ENCODE measurements around the gene JCHAIN.

JCHAIN gene

DNA sequence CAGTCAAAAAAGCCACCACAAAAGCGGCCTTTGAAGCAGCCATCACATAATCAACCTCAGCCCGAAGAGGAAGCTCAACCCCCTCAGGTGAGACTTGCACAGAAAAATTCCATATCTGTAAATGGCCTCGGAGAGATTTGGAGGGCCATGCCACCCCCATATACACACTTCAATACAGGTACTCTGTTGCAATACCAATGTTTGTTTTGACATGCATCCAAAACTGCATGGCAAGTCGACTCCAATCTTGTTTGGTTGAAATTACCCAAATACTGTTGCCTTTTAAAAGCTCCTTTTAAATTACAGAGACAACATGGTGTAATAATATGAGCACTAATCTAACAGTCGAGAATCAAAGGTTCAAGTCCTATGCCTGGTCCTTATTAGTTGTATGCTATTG, 31.8 kb downstream of the JCHAIN start:
- DNase-seq: no peak

DNA sequence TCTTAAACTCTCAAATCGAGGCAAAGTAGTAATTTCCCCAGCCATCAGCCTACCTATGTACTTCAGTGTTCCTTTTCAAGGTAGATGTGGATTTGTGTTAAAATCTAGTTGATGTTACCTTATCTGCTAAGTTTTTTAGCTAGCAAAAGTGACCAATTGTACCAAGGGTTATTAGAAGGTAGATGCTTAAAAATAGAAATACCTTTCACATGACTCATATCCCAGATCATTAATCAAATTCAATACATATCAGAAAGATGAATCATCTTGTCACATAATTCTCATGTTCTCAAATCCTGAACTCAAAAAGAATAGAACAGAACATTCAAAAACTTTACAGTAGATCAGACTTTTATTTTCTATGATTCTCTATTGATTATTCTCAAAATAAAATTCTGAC, 34.3 kb downstream of the JCHAIN start:
- no peak for DNase-seq

GRCh38 chr4:70630162-70630561, 36.1 kb downstream of the JCHAIN start:
- DNase-seq: no peak

DNA sequence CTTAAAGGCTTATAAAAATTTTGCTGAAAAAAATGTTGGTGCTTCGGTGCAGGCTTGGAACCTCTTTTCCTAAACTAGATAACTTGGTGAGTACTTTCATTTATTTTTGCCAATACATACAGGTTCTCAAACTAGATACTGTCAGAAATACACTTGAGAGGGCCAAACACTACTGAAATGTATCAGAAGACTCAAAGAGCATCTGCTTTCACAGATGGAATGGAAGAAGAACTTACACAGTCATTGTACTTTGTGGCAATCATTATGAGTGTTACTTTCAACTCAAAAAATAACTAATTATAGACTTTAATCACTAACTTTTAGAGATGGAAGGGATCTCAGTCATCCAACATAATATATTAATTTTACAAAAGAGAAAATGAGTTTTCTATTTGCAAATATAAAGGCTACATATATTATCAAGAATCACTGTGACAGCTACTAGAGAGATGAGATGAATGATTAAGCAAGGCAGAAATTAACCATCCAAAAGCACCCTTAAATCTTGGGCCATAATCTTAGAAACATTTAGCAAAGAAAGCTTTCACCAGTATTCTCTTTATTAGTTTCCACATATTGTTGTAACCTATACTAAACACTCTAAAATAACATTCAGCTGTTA, 36.7 kb downstream of the JCHAIN start:
- DNase-seq: no peak

DNA sequence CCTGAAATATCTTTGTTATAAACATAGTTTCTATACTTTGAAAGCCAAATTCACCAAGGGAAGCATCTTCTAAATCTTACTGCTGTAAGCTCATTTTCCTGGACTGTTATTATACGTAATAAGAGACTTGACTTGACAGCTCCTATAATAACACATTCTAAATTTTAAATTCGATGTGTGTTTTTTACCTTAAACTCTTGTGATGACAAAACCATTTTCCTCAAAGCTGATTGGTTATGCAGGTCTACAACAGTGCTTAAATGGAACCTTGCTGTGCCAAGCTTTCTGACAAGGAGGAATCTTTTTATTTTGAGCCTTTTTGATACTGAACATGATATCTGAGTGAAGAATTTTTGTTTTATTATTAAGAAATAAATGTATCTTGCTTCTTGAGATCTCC, 37.9 kb downstream of the JCHAIN start, which contains the start of gene ENAM:
ENAM (plus strand) TSS at position 301 of the 400 bp plus-strand sequence. CDS start 757 bp downstream, outside the sequence.
- no peak for DNase-seq

- DNase-seq: no peak
These were observed 38.7 kb downstream of the JCHAIN start for GRCh38 chr4:70627620-70628019.

DNA sequence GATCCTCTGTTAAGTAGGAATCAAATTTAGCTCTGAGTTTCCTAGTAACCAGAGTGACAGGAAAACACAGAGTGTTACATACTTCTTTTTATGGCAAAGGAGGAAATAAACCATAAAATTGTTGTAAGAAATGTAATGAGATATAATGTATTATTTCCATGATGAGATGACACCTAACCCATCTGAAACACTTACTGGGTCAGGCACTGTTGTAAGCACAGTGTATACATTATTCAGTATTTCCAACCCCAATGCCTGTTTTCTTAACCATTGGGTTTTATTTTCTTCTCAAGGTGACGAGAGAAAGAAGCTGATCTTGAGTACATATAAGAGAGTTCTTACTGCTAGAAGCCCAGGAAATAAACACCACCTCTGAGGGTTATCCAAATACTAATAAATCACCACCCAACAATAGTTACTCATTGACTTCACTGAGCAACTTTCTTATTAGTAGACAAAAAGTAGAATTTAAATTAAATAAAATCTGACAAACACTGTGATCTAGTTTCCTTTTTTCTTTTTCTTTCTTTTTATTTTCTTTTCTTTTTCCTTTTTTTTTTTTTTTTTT, 42.0 kb downstream of the JCHAIN start:
- DNase-seq: no peak

DNA sequence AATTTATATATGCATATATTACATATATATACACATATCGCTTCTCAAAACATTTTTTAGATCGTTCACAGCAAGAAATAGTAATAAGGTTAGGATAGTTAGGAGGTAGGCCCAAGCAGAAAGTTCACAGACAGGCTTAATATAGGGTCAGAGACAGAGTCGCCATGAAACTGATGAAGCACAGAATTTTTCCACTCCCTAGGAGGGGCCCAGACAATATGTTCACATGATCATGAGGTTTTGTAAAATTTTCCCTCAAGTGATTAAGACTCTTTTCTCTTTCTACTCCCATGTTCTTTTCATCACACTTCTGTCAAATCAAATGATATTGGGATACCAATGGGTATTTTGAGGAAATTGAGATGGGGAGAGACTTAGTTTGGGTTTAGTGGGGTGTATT, 43.0 kb downstream of the JCHAIN start:
- DNase-seq: no peak

DNA sequence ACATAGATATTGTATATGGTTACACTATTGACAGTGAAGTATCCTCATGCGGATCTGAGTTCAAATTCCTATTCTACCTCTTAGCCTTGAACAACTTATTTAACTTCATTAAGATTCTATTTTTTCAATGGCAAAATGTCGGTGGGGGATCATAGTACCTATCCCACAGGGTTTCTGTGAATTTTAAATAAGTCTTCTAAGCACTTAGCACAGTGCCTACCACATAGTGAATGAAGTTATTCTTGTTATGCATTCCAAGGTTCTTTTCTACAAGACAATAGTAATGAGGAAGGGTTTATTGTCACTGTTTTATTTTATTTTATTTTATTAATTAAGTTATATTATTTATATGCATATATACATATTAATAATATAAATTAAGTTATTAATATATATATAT, 46.5 kb downstream of the JCHAIN start:
- DNase-seq: no peak

DNA sequence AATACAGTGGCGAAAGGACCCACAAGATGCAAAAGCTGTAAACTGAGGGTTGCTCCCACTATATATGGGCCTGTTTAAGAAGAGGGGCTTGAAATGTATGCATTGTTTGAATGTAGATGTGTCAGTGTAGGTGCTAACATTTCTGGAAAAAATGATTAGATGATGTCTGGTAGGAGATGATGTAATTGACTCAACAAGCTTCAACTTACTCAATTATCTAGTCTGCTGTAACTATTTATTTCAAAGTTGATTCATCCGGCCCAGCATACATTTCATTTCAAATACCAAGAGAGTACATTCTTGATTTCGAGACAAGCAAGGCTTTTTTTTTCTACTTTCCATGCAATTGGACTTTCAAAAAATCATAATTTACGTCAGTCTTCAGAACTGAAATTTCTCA, 47.0 kb downstream of the JCHAIN start:
- no peak for DNase-seq

DNA sequence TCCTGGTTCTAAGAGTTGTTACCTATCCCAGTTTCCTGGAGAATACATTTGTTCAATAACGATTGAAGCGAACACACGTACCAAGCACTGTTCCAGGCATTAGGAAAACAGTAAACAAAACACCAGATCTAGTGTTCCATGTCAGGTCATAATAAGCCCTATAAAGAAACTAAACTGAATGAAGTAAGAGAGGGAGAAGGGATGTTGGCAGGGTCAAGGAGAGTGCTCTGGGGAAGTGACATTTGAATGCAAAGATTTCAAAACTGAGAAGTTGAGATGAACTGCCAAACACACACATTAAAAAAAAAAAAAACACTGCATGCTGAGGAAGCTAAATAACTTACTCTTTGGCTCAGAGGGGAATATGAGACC, 52.1 kb downstream of the JCHAIN start:
- no peak for DNase-seq

- DNase-seq: no peak
These were observed 52.8 kb downstream of the JCHAIN start for GRCh38 chr4:70613306-70614183.

- DNase-seq: no peak
These were observed 58.0 kb downstream of the JCHAIN start for GRCh38 chr4:70608324-70608723.

- DNase-seq: no peak
These were observed 58.9 kb downstream of the JCHAIN start for GRCh38 chr4:70607334-70607853.

DNA sequence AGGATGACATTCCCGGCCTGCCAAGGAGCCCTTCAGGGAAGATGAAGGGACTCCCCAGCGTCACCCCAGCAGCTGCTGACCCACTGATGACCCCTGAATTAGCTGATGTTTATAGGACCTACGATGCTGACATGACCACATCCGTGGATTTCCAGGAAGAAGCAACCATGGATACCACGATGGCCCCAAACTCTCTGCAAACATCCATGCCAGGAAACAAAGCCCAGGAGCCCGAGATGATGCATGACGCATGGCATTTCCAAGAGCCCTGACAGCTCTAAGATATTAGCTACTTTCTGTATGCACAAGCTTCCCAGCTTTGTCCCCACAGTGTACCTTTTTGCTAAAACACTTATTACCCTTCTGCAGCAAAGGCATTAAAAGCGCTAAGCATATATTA, 59.8 kb downstream of the JCHAIN start:
- no peak for DNase-seq
